Iris pigment epithelial cell (primary cell): ENCODE measurements around the gene KIT.

Experiments used
- DNase-seq: peaks from one replicate; pipeline ENCODE4 v3.0.0-alpha.2; 2011; ENCODE audit warnings: low read depth

Gene KIT

GRCh38 chr4:54745031-54745770 lies 87.4 kb downstream of the KIT start:
- DNase-seq: no peak

GRCh38 chr4:54746218-54746617 lies 88.5 kb downstream of the KIT start:
- no peak for DNase-seq

- DNase-seq: no peak
Measured at GRCh38 chr4:54750341-54750740, 92.6 kb downstream of the KIT start.

- no peak for DNase-seq
Measured at GRCh38 chr4:54754394-54754793, 96.6 kb downstream of the KIT start.

GRCh38 chr4:54764476-54764875 lies 106.7 kb downstream of the KIT start:
- no peak for DNase-seq

GRCh38 chr4:54767376-54767775 lies 109.6 kb downstream of the KIT start:
- no peak for DNase-seq

GRCh38 chr4:54773022-54773421 lies 115.3 kb downstream of the KIT start:
- DNase-seq: no peak

GRCh38 chr4:54779036-54779435 lies 121.3 kb downstream of the KIT start:
- no peak for DNase-seq

GRCh38 chr4:54779476-54780148 lies 121.9 kb downstream of the KIT start:
- no peak for DNase-seq

- no peak for DNase-seq
Measured at GRCh38 chr4:54780149-54780495, 122.4 kb downstream of the KIT start.

GRCh38 chr4:54781756-54782155 lies 124.0 kb downstream of the KIT start:
- no peak for DNase-seq

- DNase-seq: no peak
Measured at GRCh38 chr4:54783402-54784110, 125.8 kb downstream of the KIT start.

- no peak for DNase-seq
Measured at GRCh38 chr4:54784161-54784671, 126.5 kb downstream of the KIT start.
